HG03045 (cell line): Measurements from ENCODE around the gene CERT1.
A peak's percentile ranks its signal among the peaks of the same experiment; 100 is the strongest.
"Not testable (repeated sequence)": the region's sequence is repeated elsewhere in the genome, so short reads cannot be mapped to it uniquely, and the experiment has no call there.

ENCODE experiments used
- ATAC-seq: cut with Tn5 transposase; IDR thresholded peaks from one replicate; pipeline ENCODE4 v1.9.1; 2021; ENCODE audit warnings: mild to moderate bottlenecking, moderate library complexity; ENCODE audit not compliant: unreplicated experiment

Gene CERT1

GRCh38 chr5:75511435-75512382, at the start of gene CERT1, which contains the start of gene POLK:
Gene CERT1, minus strand, starts transcription at chr5:75511629. Its CDS starts 422 bp downstream, at chr5:75511207.
Gene POLK, plus strand, starts transcription at chr5:75511891.
- peak; percentile 87 for ATAC-seq

- not testable (repeated sequence) for ATAC-seq
Observed at GRCh38 chr5:75560655-75561054, 49.2 kb upstream of the CERT1 start.

GRCh38 chr5:75558981-75559632, 47.7 kb upstream of the CERT1 start:
- no peak for ATAC-seq

- ATAC-seq: no peak
Observed at GRCh38 chr5:75558221-75558620, 46.8 kb upstream of the CERT1 start.

- ATAC-seq: no peak
Observed at GRCh38 chr5:75553358-75553757, 41.9 kb upstream of the CERT1 start.

GRCh38 chr5:75552764-75553163, 41.3 kb upstream of the CERT1 start:
- ATAC-seq: no peak

GRCh38 chr5:75551471-75551870, 40.0 kb upstream of the CERT1 start:
- no peak for ATAC-seq

- ATAC-seq: no peak
Observed at GRCh38 chr5:75550597-75550996, 39.2 kb upstream of the CERT1 start.

- no peak for ATAC-seq
Observed at GRCh38 chr5:75547812-75548211, 36.4 kb upstream of the CERT1 start.

- ATAC-seq: no peak
Observed at GRCh38 chr5:75546830-75547229, 35.4 kb upstream of the CERT1 start.

GRCh38 chr5:75545131-75545530, 33.7 kb upstream of the CERT1 start:
- no peak for ATAC-seq

- ATAC-seq: no peak
Observed at GRCh38 chr5:75538211-75538610, 26.8 kb upstream of the CERT1 start.

- ATAC-seq: no peak
Observed at GRCh38 chr5:75536694-75537360, 25.4 kb upstream of the CERT1 start.

GRCh38 chr5:75536147-75536546, 24.7 kb upstream of the CERT1 start:
- ATAC-seq: no peak

- ATAC-seq: no peak
Observed at GRCh38 chr5:75534734-75535133, 23.3 kb upstream of the CERT1 start.

GRCh38 chr5:75533716-75534115, 22.3 kb upstream of the CERT1 start:
- not testable (repeated sequence) for ATAC-seq

- no peak for ATAC-seq
Observed at GRCh38 chr5:75532190-75532589, 20.8 kb upstream of the CERT1 start.

GRCh38 chr5:75529185-75529584, 17.8 kb upstream of the CERT1 start:
- no peak for ATAC-seq

GRCh38 chr5:75526070-75526469, 14.6 kb upstream of the CERT1 start:
- no peak for ATAC-seq

GRCh38 chr5:75525344-75525743, 13.9 kb upstream of the CERT1 start:
- no peak for ATAC-seq

GRCh38 chr5:75524591-75524990, 13.2 kb upstream of the CERT1 start:
- ATAC-seq: no peak
